ENCODE measurements around the gene SPTBN2.

Gene SPTBN2

GRCh38 chr11:66701432-66702240 is 27.4 kb downstream of the SPTBN2 start:
- ATAC-seq (no peak), DNase-seq (peak; percentile 57)

- DNase-seq: no peak
- no peak for ATAC-seq
Measured at GRCh38 chr11:66700742-66701141, 28.3 kb downstream of the SPTBN2 start.

- ATAC-seq: no peak
Measured at GRCh38 chr11:66700337-66700736, 28.7 kb downstream of the SPTBN2 start.

GRCh38 chr11:66698491-66698890 is 30.5 kb downstream of the SPTBN2 start:
- ATAC-seq (no peak), DNase-seq (no peak)

More at GRCh38 chr11:66700337-66700736, 28.7 kb downstream of the SPTBN2 start:
- DNase-seq: no peak

- DNase-seq: no peak
- no peak for ATAC-seq
Measured at GRCh38 chr11:66697988-66698387, 31.0 kb downstream of the SPTBN2 start.

GRCh38 chr11:66696146-66696545 is 32.9 kb downstream of the SPTBN2 start:
- ATAC-seq (no peak), DNase-seq (no peak)

GRCh38 chr11:66694732-66695207 is 34.2 kb downstream of the SPTBN2 start:
- ATAC-seq: peak; percentile 80
- peak; percentile 88 for DNase-seq

- no peak for DNase-seq
- no peak for ATAC-seq
Measured at GRCh38 chr11:66694056-66694410, 35.0 kb downstream of the SPTBN2 start.

- no peak for ATAC-seq
- no peak for DNase-seq
Measured at GRCh38 chr11:66693356-66694055, 35.5 kb downstream of the SPTBN2 start.

- no peak for DNase-seq
- no peak for ATAC-seq
Measured at GRCh38 chr11:66692871-66693331, 36.1 kb downstream of the SPTBN2 start.

GRCh38 chr11:66692446-66692845 is 36.6 kb downstream of the SPTBN2 start:
- no peak for ATAC-seq

GRCh38 chr11:66691311-66691980 is 37.6 kb downstream of the SPTBN2 start:
- no peak for ATAC-seq

More at GRCh38 chr11:66692446-66692845, 36.6 kb downstream of the SPTBN2 start:
- no peak for DNase-seq

GRCh38 chr11:66689661-66690590 is 39.1 kb downstream of the SPTBN2 start:
- ATAC-seq (no peak), DNase-seq (no peak)

More at GRCh38 chr11:66691311-66691980, 37.6 kb downstream of the SPTBN2 start:
- DNase-seq: no peak

GRCh38 chr11:66688561-66689534 is 40.2 kb downstream of the SPTBN2 start:
- ATAC-seq: no peak
- no peak for DNase-seq

- DNase-seq: no peak
- ATAC-seq: no peak
Measured at GRCh38 chr11:66687831-66688281, 41.2 kb downstream of the SPTBN2 start.

GRCh38 chr11:66686801-66687750 is 41.9 kb downstream of the SPTBN2 start:
- ATAC-seq (no peak), DNase-seq (no peak)

- DNase-seq: no peak
- ATAC-seq: no peak
Measured at GRCh38 chr11:66686100-66686785, 42.8 kb downstream of the SPTBN2 start.

Data from stimulated activated naive CD8-positive, alpha-beta T cell treated with anti-CD3 and anti-CD28 coated beads, Interleukin-15, Interleukin-2, amounts not matched to agents 100 U/mL and 50 U/mL, for 24 hours (primary cell).